SH-SY5Y (cell line): ENCODE data around the gene SELENOS.

Experiments used
- GATA2 ChIP-seq: IDR thresholded peaks from 2 replicates; pipeline ENCODE4 v1.6.1; 2011; ENCODE audit warnings: mild to moderate bottlenecking, low read depth, low read length
- GATA3 ChIP-seq: IDR thresholded peaks from 2 replicates; pipeline ENCODE4 v1.6.1; 2011; ENCODE audit warnings: low read depth, mild to moderate bottlenecking, low read length, moderate library complexity

GRCh38 chr15:101313041-101313761 lies 35.9 kb upstream of the SELENOS start:
- no peak for TF ChIP-seq GATA2
- no peak for TF ChIP-seq GATA3
